OCI-LY7 (cell line): ENCODE measurements around the gene NEO1.

ENCODE experiments used
- CTCF ChIP-seq: fragments of 200-600 bp; sonication (generic); conservative IDR thresholded peaks from 2 replicates; pipeline ENCODE4 v1.5.1; 2014; ENCODE audit warnings: mild to moderate bottlenecking, antibody characterized with exemption, low read length, moderate library complexity, mixed read lengths
- EZH2phosphoT487 ChIP-seq: fragments of 200-600 bp; sonication (generic); IDR thresholded peaks from 2 replicates; pipeline ENCODE4 v1.6.1; 2018; ENCODE audit warnings: low read depth, borderline replicate concordance, mild to moderate bottlenecking, mixed run types, antibody characterized with exemption, low read length, moderate library complexity, mixed read lengths

GRCh38 chr15:73153024-73153423, 100.8 kb downstream of the NEO1 start:
- no peak for TF ChIP-seq CTCF
- TF ChIP-seq EZH2phosphoT487, result no peak
